CD4-positive, alpha-beta T cell treated with Interleukin-6 at 100 ng/mL for 8 hours (primary cell): ENCODE results near the gene COL4A1.
"Not testable (repeated sequence)": the region's sequence is repeated elsewhere in the genome, so short reads cannot be mapped to it uniquely, and the experiment has no call there.

Experiments used
- DNase-seq: peaks from one replicate; pipeline ENCODE4 v3.0.0-alpha.2; 2020; ENCODE audit warnings: mixed read lengths, low spot score

The COL4A1 gene

GRCh38 chr13:110323172-110323891 lies 16.4 kb upstream of the COL4A1 start:
- no peak for DNase-seq

GRCh38 chr13:110322828-110323171 lies 15.8 kb upstream of the COL4A1 start:
- DNase-seq, result no peak

DNA sequence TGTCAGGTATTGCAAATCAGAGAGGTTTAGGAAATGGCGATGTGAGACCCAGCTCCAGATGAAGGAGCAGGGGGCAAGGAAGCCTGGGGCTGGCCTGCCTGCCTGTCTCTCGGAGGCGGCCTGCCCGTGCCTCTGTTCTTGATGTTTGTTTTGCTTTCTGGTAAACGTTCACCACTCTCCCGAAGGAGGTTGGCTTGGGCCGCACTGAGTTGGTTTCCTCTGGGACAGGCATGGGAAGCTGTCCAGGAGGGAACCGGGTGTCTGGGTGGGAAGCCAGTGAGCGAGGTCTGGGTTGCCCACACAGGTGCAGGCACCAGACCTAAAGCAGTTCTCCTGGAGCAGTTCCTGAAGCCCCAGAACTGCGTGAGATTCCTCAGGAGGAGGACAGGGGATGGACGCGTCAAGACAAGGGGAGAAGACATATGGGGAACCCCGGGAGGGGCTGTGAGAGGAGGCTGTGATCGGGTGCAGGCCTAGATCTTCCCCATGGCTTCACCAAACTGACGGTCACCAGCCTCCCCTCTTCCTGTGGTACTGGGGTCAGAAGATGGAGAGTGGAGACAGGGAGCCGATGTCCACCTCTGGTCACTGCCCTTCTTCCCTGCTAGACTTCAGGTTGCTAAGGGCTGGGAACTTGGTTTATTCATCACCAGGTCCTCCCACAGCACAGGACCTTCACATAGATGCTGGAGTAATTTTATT lies 15.3 kb upstream of the COL4A1 start:
- DNase-seq, result no peak

DNA sequence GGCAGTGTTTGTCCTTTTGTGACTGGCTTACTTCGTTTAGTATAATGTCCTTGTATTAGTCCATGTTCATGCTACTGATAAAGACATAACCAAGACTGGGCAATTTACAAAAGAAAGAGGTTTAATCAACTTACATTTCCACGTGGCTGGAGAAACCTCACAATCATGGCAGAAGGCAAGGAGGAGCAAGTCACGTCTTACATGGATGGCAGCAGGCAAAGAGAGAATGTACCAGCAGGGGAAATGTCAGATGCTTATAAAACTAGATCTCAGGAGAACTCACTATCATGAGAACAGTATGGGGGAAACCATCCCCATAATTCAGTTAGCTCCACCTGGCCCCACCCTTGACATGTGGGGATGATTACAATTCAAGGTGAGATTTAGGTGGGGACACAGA lies 14.6 kb upstream of the COL4A1 start:
- DNase-seq, result not testable (repeated sequence)

GRCh38 chr13:110320645-110321044 lies 13.7 kb upstream of the COL4A1 start:
- DNase-seq, result no peak

- DNase-seq, result no peak
Observed at GRCh38 chr13:110319774-110320509, 13.0 kb upstream of the COL4A1 start.

DNA sequence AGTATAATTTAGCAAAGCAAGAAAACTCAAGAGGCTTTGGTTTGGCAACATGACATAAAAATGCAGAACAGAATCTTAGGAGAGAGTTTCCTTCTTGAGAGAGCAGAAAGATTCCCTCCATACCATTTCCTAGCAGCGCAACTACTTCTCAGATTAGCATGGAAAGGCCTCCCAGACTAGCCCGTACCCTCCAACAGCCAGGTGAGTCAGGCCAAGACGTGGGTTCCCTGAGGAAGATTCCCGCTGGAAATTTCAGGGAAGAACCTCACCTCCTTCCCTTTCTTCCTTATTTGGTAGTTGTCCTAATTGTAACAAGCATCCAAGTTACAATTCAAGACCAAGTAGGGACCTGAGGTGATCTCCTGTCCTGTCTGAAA lies 12.4 kb upstream of the COL4A1 start:
- DNase-seq, result no peak

DNA sequence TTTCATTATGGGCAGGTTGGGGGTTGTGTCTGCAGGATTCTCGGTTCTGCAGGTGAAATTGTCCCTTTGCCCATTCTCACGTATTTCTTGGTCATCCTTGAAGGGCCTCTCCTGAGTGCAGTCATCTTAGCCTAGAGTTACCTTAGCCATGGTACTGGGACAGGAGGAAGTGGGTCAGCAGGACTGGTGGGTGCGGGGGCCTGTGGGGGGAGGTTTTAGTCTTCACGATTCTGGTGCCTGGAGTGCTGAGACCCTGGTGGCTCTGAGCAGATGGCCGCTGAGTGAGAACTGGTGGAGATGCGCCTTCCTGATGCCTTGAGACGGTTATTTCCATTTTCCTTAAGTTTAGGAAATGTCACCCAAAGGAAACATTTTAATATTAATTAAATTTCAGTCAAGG lies 12.0 kb upstream of the COL4A1 start:
- DNase-seq, result no peak

DNA sequence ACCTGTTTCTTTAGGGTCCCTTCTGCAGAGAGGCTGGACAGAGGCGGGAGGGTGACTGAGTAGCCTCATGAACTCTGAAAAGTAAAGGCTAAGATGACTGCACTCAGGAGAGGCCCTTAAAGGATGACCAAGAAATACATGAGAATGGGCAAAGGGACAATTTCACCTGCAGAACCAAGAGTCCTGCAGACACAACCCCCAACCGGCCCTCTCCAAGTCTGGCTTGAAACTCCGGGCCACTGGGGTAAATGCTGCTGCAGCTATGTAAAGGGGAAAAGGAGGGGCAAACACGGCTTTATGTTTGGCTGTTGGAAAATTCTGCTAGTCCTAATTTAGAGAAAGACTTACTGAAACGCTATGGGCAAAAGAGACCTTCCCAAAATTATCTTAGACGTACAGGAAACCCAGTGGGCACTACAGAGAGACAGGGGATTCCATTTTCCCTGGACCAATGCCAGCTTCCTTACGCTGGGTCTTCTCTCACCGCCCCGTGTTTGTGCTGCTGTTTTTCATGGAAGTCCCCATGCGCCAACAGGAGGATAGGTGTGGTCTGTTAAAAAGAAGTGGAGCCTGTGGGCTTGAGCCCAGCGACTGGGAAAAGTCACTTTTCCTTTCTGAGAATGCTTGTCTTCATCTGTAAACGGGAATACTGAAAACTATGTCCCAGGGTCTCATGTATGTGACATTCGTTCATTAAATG lies 10.7 kb upstream of the COL4A1 start:
- DNase-seq, result no peak

- no peak for DNase-seq
Observed at GRCh38 chr13:110317093-110317492, 10.1 kb upstream of the COL4A1 start.

DNA sequence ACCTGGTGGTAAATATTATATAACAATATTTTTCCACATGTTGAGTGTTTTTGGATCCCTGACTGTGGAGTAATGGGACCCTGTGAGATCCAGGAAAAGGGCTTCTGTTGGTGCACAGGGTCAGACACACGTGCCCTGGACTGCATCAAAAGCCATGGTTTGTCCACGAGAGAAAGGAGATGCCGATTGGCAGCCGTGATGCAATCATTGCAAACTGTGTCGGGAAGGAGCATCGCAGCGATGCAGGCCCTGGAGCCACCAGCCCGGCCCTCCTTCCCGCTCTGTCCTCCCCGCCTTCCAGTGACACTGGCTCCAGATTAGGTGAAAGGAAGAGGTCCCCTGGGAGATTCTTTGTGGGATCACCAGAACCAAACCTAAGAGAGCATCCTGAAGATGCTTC lies 9.2 kb upstream of the COL4A1 start:
- no peak for DNase-seq

DNA sequence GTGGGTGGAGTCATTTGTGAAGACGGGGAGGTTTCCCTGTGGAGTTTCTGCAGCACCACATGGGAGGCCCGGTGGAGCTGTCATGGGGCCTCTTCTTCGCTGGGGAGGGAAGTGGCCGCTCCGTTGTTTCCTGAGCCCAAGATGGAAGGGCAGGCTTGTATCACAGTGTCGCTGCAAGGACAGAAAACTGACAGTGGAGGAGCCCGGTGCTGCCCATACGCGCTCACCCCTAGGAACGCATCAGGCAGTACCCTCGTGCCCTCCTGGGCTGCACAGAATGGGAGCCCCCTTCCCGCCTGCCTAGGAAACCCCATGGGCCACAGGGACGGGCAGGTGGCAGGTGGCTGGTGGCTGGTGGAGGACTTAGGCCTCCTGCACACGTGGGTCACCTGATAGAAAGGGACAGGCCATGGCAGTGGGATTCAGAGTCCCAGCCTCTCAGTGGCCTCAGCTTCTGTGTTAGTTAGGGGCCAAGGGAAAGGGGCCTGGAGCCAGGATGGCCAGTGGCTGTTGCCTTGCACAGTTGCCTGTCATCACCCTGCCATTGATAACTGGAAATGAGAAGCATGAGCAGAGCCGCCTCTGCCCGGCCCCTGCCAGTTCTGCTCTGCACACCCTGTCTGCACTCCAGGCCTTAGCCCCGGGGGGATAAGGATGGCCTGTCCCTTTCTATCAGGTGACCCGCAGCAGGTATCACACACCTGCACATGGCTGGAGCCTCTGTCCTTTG lies 7.7 kb upstream of the COL4A1 start:
- no peak for DNase-seq

DNA sequence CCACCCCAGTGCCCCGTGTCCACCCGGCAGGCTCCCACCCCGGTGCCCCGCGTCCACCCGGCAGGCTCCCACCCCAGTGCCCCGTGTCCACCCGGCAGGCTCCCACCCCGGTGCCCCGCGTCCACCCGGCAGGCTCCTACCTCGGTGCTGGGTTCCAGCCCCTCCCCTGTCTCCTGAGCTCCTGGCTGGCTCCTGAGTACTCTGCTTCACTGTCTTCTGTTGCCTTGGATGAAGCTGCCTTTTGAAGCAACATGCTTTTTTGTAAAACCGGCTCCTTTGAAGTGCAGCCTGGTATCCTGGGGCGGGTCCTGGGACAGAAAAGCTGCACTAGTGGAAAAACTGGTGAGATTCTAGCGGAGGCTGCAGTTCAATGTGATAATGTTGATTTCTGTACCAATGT lies 6.8 kb upstream of the COL4A1 start:
- DNase-seq, result not testable (repeated sequence)

- DNase-seq, result not testable (repeated sequence)
Observed at GRCh38 chr13:110313261-110313660, 6.3 kb upstream of the COL4A1 start.

DNA sequence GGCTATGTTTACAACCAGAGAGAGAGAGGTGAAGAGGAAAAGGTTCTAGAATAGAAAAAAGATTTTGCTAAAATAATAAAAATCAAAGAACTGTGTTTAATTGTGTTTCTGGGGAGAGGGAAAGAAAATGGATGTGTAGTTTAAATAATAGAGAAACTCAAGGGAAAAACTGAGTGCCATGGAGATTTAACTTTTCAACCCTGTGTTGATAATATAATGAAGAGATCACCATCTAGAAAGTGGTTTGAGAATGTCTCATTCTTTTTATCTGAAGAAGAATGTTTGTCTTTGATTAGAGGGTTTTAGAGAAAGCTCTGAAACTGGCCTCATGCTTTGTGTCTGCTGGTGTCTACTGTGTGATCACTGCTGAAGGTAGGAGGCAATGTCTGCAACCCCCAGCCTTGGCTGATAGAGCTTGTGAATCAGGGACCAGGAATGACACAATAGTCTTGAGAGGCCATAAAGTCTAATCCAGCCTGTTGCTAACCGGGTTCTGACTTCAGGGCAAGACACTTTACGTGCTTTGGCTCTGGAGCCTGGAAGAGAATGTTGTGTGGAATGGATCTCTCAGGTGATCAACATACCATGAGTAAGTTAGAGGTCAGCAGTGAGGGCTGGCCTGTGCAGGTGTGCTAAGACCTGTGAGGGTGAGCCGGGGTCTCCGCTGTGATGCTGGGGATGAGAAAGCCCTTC lies 5.5 kb upstream of the COL4A1 start:
- no peak for DNase-seq

DNA sequence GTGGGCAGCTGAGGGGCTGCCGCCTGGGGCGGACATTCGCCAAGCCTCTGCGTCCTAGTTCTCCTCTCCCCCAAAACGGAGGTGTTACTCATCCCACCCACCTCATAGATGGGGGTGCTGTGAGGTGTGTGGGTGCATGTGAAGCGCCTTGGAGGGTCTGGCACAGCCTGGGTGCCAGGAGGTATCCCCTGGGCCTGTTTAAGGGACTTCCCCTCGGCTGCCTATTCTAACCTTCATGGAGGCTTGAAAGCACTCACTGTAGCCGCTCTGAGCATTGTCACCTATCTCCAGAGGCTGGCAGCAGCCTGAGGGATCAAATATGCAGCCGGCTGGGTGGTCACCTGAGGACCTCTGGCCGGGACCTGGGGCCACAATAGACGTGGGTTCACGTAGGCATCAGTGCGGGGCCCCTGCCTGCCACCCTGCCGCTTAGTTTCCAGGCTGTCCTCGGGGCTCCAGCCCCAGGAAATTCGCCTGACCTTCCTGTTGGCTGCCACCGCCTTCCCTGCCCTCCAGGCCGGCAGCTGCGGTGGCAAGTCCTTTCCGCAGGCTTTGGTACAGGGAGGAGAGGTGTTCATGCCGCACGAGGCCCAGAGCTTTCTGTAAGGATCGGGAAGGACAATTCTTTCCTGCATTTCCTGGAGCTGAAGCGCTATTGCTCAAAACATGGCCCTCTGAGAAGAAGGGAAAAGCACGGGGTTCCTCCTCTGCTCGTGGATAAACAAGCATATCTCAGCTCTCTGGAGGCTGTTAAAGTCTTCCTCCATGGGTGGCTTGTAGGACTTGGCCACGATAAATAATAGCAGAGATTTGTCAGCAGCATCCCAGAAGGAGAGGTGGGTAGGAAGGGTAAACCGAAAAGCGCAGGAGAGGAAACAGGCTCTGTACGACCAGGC lies 4.7 kb upstream of the COL4A1 start:
- DNase-seq, result no peak

DNA sequence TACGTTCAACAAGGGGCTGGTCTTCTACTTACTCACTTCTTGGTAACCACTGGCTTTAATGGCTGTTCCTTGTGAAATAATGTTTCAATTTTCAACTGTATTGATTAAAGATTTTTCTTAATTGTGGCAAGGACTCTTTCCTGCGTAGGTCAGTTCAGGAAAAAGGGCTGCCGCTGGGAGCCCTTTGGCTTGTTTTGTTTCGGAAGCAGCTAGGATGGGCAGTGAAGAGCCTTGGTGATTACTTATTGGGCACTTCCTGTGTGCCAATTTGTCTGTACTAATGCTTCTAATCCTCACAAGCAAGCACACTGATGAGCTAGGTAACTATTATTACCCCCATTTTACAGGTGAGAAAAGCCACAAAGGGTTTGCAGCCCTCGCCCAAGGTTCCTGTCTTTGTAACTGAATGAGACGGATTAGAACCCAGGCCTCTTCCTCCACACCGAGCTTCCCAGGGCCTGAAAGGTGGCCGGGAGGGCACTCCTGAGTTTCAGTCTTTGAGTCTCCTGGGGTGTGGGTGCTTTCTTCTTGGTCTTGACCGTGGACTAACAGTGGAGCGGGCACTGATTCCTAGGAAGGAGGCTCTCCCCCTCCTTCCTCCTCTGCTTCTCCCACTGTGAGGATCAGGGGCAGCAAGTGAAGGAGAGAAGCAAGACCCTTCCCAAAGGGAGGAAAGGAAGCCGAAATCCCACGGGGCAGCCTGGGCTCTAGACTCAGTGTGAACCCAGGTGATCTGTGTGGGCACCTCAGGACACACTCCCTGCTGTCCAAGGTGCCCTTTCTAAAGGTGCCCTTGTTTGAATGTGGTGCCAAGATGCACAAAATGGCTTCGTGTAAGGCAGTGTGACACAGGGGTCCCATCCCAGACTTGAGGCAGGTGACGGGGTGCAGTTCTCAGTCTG lies 3.8 kb upstream of the COL4A1 start:
- no peak for DNase-seq

DNA sequence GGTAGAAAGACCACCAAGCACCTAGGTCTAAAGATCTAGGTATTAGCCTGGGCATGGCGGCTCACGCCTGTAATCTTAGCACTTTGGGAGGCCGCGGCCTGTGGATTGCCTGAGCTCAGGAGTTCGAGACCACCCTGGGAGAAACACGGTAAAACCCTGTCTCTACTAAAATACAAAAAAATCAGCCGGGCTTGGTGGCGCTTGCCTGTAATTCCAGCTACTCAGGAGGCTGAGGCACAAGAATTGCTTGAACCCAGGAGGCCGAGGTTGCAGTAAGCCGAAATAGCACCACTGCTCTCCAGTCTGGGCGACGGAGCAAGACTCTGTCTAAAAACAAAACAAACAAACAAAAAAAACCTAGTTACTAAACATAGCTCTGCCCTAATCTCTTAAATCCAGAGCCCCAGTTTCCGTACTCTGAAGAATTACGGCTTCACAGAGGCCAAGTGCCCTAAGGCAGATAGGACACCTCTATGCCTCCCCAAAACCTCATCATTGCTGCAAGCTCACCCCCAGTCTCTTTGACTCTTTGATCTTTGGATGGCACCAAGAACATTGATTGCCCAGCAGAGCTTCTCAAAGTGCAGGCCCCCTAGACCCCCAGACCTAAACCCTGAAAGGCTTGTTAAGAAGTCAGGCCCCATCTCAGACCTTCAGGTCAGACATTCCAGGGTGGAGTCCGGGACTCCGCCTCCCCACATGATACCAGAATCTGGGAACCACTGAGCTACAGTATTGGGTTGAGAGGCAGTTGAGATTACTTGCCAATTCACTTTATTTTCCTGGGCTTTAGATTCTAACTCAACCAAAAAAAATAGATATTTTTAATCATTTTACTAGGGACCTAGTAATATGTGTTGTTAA lies 2.9 kb upstream of the COL4A1 start:
- DNase-seq, result no peak
